ENCODE data around the gene GOPC. TPM values are rescaled to one million over a fixed set of nuclear protein-coding genes. Genes with fewer than 3 reads are reported as not detected.

The GOPC gene
- total and polyA plus RNA-seq, 2 of the 4 experiments (the other 2 are of a cell fraction) = 23.4 to 23.8 TPM

DNA sequence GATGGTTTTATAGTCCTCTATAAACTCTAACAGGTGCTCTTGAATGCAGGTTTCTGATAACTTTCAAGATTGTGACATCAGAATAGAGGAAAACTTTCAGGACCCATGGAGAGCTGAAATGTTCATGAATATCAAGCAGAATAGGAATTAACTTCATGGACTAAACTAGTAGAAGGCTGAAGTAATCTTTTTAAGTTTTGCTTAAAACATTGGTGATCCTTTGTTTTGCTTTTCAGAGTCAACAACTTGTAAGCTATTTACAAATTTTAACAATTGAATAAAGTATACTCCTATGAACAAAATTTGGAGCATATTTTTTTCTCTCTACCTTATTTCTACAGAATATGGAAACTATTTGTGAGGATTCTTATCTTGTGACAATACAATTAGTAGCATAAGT is 25.2 kb upstream of the GOPC start:
- H3K18ac ChIP-seq (ENCODE audit: low read depth, low read length) = no peak overlapping the region
- no peak overlapping the region for H3K9ac ChIP-seq (ENCODE audit: low read depth, low read length)
- no peak overlapping the region for H2AFZ ChIP-seq (replicated peaks; ENCODE audit: low read length, poor library complexity)
- DNase-seq (no peak), ATAC-seq (ENCODE audit: low read depth) (no peak)
- H2BK5ac ChIP-seq (ENCODE audit: low read depth, low read length, poor library complexity, severe bottlenecking) = no peak overlapping the region
- H3K9me3 ChIP-seq (ENCODE audit: control insufficient read depth, insufficient read depth, low read length) = no peaks in the 10 kb centered on the region
- no peak for TF ChIP-seq MXI1 (IDR thresholded peaks at IDR 0.05; ENCODE audit: borderline replicate concordance, low read depth, low read length)
- TF ChIP-seq FOS (IDR thresholded peaks at IDR 0.05; ENCODE audit: low read depth, low read length) = no peak
- TF ChIP-seq ELK1 (IDR thresholded peaks at IDR 0.05; ENCODE audit: borderline replicate concordance, low read depth, low read length) = no peak
- no peaks in the 10 kb centered on the region for H3K27me3 ChIP-seq (ENCODE audit: control insufficient read depth, insufficient read depth, low read length)
- dilution Hi-C loops (cut with HindIII; ENCODE audit: low sequenced_read_pairs, unreplicated experiment) (no loop called here), intact Hi-C loops (cut with micrococcal nuclease) (no loop called here), in situ Hi-C loops (cut with MboI; ENCODE audit: low sequenced_read_pairs) (no loop called here)
- no peak overlapping the region for H3K56ac ChIP-seq (ENCODE audit: extremely low read depth, insufficient read depth, low read length)
- no TSS peak for BruUV-seq (replicated peaks)
- ChIA-PET POLR2A (ENCODE audit: unreplicated experiment) (no interaction called here), CTCF (no interaction called here)
- H3K4ac ChIP-seq (ENCODE audit: low read depth, low read length) = no peak overlapping the region
- H3K4me2 ChIP-seq (ENCODE audit: low read depth, low read length) = no peak overlapping the region
- H3K9me1 ChIP-seq (ENCODE audit: insufficient read depth, low read length) = no peaks in the 10 kb centered on the region
- H2BK15ac ChIP-seq (ENCODE audit: low read depth, low read length) = no peak overlapping the region
- H2AK5ac ChIP-seq (ENCODE audit: low read depth, low read length) = no peak overlapping the region
- H3K4me3 ChIP-seq (ENCODE audit: insufficient read depth, low read depth, low read length) = no peak overlapping the region
- H4K5ac ChIP-seq (ENCODE audit: low read depth, low read length) = no peak overlapping the region
- no peaks in the 10 kb centered on the region for H3K79me1 ChIP-seq (ENCODE audit: low read depth in 1 of 2, low read length in 2 of 2)
- H3K23ac ChIP-seq (ENCODE audit: low read depth, low read length) = no peak overlapping the region
- H2BK20ac ChIP-seq (ENCODE audit: low read depth, low read length) = no peak overlapping the region
- no peak overlapping the region for H3K14ac ChIP-seq (replicated peaks; ENCODE audit: low read depth, low read length)
- H4K20me1 ChIP-seq (ENCODE audit: insufficient read depth, low read length) = no peaks in the 10 kb centered on the region
- H3K27ac ChIP-seq (ENCODE audit: insufficient read depth, low read length) = no peak overlapping the region
- no peak overlapping the region for H2BK120ac ChIP-seq (ENCODE audit: low read depth, low read length)
- H4K91ac ChIP-seq (ENCODE audit: insufficient read depth, low read depth, low read length) = no peak overlapping the region
- H3K4me1 ChIP-seq (ENCODE audit: control insufficient read depth, insufficient read depth, low read length) = no peaks in the 10 kb centered on the region
- no peak overlapping the region for H2AK9ac ChIP-seq (replicated peaks; ENCODE audit: low read depth, low read length, poor library complexity)
- H3K36me3 ChIP-seq (ENCODE audit: control insufficient read depth, insufficient read depth, low read length) = no peaks in the 10 kb centered on the region
- no peak overlapping the region for H4K8ac ChIP-seq (ENCODE audit: low read depth in 2 of 2, low read length in 2 of 2)
